IMR-90 (cell line): Measurements from ENCODE around the gene DKK3. TPM values are rescaled to one million over a fixed set of nuclear protein-coding genes. Genes with fewer than 3 reads are reported as not detected.

Experiments used
- ATAC-seq: fragments of 200-7000 bp; cut with Tn5 transposase; 2 replicates; pipeline ENCODE4 v1.9.1; 2020; ENCODE audit warnings: low read depth, mild to moderate bottlenecking, moderate library complexity
- BruUV-seq: library from RNA; stranded (reverse); fragments of 400-500 nt; replicated peaks from 2 replicates; lab custom pipeline; 2021; lab: Mats Ljungman, UMichigan
- CTCF ChIA-PET: fragments of 300-600 bp; formaldehyde crosslinking; extraction: SDS; loops from one replicate; lab custom pipeline; 2021; ENCODE audit warnings: antibody characterized with exemption; lab: Yijun Ruan, JAX
- POLR2A ChIA-PET: fragments of 300-600 bp; sonication (Branson Sonifier 250); formaldehyde crosslinking; loops from one replicate; lab custom pipeline; 2022; ENCODE audit warnings: antibody characterized with exemption; ENCODE audit not compliant: unreplicated experiment; lab: Charles Lee
- DNase-seq: peaks from one replicate; pipeline ENCODE4 v3.0.0; 2013
- H2AFZ ChIP-seq: replicated peaks from 2 replicates; pipeline ENCODE3; 2013; ENCODE audit warnings: low read length, mild to moderate bottlenecking; ENCODE audit not compliant: poor library complexity
- H2AK5ac ChIP-seq: 2 replicates; pipeline ENCODE4 v1.6.1; 2013; ENCODE audit warnings: low read depth, low read length, inconsistent platforms
- H2AK9ac ChIP-seq: replicated peaks from 2 replicates; pipeline ENCODE3; 2013; ENCODE audit warnings: mild to moderate bottlenecking, low read depth, low read length, moderate library complexity; ENCODE audit not compliant: poor library complexity
- H2BK120ac ChIP-seq: 2 replicates; pipeline ENCODE4 v1.6.1; 2013; ENCODE audit warnings: low read depth, low read length, inconsistent platforms
- H2BK15ac ChIP-seq: 3 replicates; pipeline ENCODE4 v1.6.1; 2013; ENCODE audit warnings: low read depth, low read length, inconsistent platforms
- H2BK20ac ChIP-seq: 2 replicates; pipeline ENCODE4 v1.6.1; 2013; ENCODE audit warnings: low read depth, mild to moderate bottlenecking, inconsistent platforms, low read length, moderate library complexity
- H2BK5ac ChIP-seq: 2 replicates; pipeline ENCODE4 v1.6.1; 2013; ENCODE audit warnings: mild to moderate bottlenecking, low read depth, low read length, inconsistent platforms; ENCODE audit not compliant: poor library complexity, severe bottlenecking
- H3K14ac ChIP-seq: replicated peaks from 2 replicates; pipeline ENCODE4 v1.6.1; 2013; ENCODE audit warnings: low read depth, low read length, inconsistent platforms
- H3K18ac ChIP-seq: 2 replicates; pipeline ENCODE4 v1.6.1; 2013; ENCODE audit warnings: low read depth, low read length, control low read depth
- H3K23ac ChIP-seq: 2 replicates; pipeline ENCODE4 v1.6.1; 2013; ENCODE audit warnings: low read depth, low read length, inconsistent platforms
- H3K27ac ChIP-seq: 2 replicates; pipeline ENCODE4 v1.5.1; 2013; ENCODE audit warnings: mild to moderate bottlenecking, control low read depth, low read length; ENCODE audit not compliant: insufficient read depth
- H3K27me3 ChIP-seq: 2 replicates; pipeline ENCODE4 v1.6.1; 2013; ENCODE audit warnings: low read length; ENCODE audit not compliant: control insufficient read depth, insufficient read depth
- H3K36me3 ChIP-seq: 2 replicates; pipeline ENCODE4 v1.6.1; 2013; ENCODE audit warnings: low read length, mixed read lengths; ENCODE audit not compliant: control insufficient read depth, insufficient read depth
- H3K4ac ChIP-seq: 2 replicates; pipeline ENCODE4 v1.6.1; 2013; ENCODE audit warnings: low read depth, low read length, inconsistent platforms
- H3K4me1 ChIP-seq: 2 replicates; pipeline ENCODE4 v1.6.1; 2013; ENCODE audit warnings: low read length, mixed read lengths; ENCODE audit not compliant: control insufficient read depth, insufficient read depth
- H3K4me2 ChIP-seq: 2 replicates; pipeline ENCODE4 v1.6.1; 2013; ENCODE audit warnings: low read depth, mild to moderate bottlenecking, control low read depth, low read length, moderate library complexity
- H3K4me3 ChIP-seq: 2 replicates; pipeline ENCODE4 v1.5.1; 2013; ENCODE audit warnings: low read depth, mild to moderate bottlenecking, control low read depth, low read length, moderate library complexity; ENCODE audit not compliant: insufficient read depth
- H3K56ac ChIP-seq: 2 replicates; pipeline ENCODE4 v1.6.1; 2013; ENCODE audit warnings: low read length, inconsistent platforms; ENCODE audit not compliant: insufficient read depth; ENCODE audit errors: extremely low read depth
- H3K79me1 ChIP-seq, 2 experiments: 2 replicates each; pipeline ENCODE4 v1.6.1; 2013; ENCODE audit warnings: low read length in 2 of 2, inconsistent platforms in 1 of 2, low read depth in 1 of 2
- H3K9ac ChIP-seq: 2 replicates; pipeline ENCODE4 v1.6.1; 2013; ENCODE audit warnings: low read depth, low read length, control low read depth
- H3K9me1 ChIP-seq: 2 replicates; pipeline ENCODE4 v1.6.1; 2013; ENCODE audit warnings: low read length, inconsistent platforms; ENCODE audit not compliant: insufficient read depth
- H3K9me3 ChIP-seq: 2 replicates; pipeline ENCODE4 v1.6.1; 2013; ENCODE audit warnings: low read length; ENCODE audit not compliant: control insufficient read depth, insufficient read depth
- H4K20me1 ChIP-seq: 2 replicates; pipeline ENCODE4 v1.6.1; 2013; ENCODE audit warnings: low read length, inconsistent platforms; ENCODE audit not compliant: insufficient read depth
- H4K5ac ChIP-seq: 2 replicates; pipeline ENCODE4 v1.6.1; 2013; ENCODE audit warnings: mild to moderate bottlenecking, low read depth, low read length, control low read depth
- H4K8ac ChIP-seq, 2 experiments: 2 replicates each; pipeline ENCODE4 v1.6.1; 2013; ENCODE audit warnings: low read depth in 2 of 2, low read length in 2 of 2, control low read depth in 1 of 2, inconsistent platforms in 1 of 2
- H4K91ac ChIP-seq: 2 replicates; pipeline ENCODE4 v1.6.1; 2013; ENCODE audit warnings: low read depth, low read length, inconsistent platforms; ENCODE audit not compliant: insufficient read depth
- BHLHE40 ChIP-seq: fragments of 150-350 bp; IDR thresholded peaks from 2 replicates; pipeline ENCODE4 v1.6.1; 2016; ENCODE audit warnings: mild to moderate bottlenecking, low read depth, low read length
- CEBPB ChIP-seq: IDR thresholded peaks from 2 replicates; pipeline ENCODE4 v1.6.1; 2012; ENCODE audit warnings: low read depth, low read length, improper control_type of control experiment
- CHD1 ChIP-seq: IDR thresholded peaks from 2 replicates; pipeline ENCODE4 v1.6.1; 2012; ENCODE audit warnings: low read depth, low read length, improper control_type of control experiment
- FOS ChIP-seq: fragments of 150-350 bp; IDR thresholded peaks from 2 replicates; pipeline ENCODE4 v1.6.1; 2016; ENCODE audit warnings: low read depth, low read length
- MAFK ChIP-seq: IDR thresholded peaks from 2 replicates; pipeline ENCODE4 v1.6.1; 2012; ENCODE audit warnings: low read depth, low read length, improper control_type of control experiment
- MXI1 ChIP-seq: IDR thresholded peaks from 2 replicates; pipeline ENCODE4 v1.6.1; 2012; ENCODE audit warnings: low read depth, mild to moderate bottlenecking, low read length, moderate library complexity, borderline replicate concordance
- NFE2L2 ChIP-seq: fragments of 150-350 bp; IDR thresholded peaks from 2 replicates; pipeline ENCODE4 v1.6.1; 2016; ENCODE audit warnings: low read depth, mild to moderate bottlenecking, low read length
- POLR2A ChIP-seq: IDR thresholded peaks from 2 replicates; pipeline ENCODE4 v1.6.1; 2012; ENCODE audit warnings: mild to moderate bottlenecking, low read depth, low read length
- RAD21 ChIP-seq: IDR thresholded peaks from 2 replicates; pipeline ENCODE4 v1.6.1; 2012; ENCODE audit warnings: low read length, improper control_type of control experiment
- RCOR1 ChIP-seq: IDR thresholded peaks from 2 replicates; pipeline ENCODE4 v1.6.1; 2012; ENCODE audit warnings: mild to moderate bottlenecking, low read length, improper control_type of control experiment; ENCODE audit not compliant: insufficient replicate concordance
- RFX5 ChIP-seq: IDR thresholded peaks from 2 replicates; pipeline ENCODE4 v1.8.0; 2012; ENCODE audit warnings: low read depth, mild to moderate bottlenecking, low read length, moderate library complexity
- SMC3 ChIP-seq: fragments of 150-350 bp; IDR thresholded peaks from 2 replicates; pipeline ENCODE4 v1.6.1; 2016; ENCODE audit warnings: low read depth, mild to moderate bottlenecking, antibody characterized with exemption, low read length, moderate library complexity
- dilution Hi-C: fragments of 300-500 bp; cut with HindIII; formaldehyde crosslinking; loops from one replicate; pipeline ENCODE4 v1.14.3; 2018; ENCODE audit warnings: low sequenced_read_pairs; ENCODE audit not compliant: unreplicated experiment
- in situ Hi-C: fragments of 300-500 bp; cut with MboI; formaldehyde crosslinking; loops from 3 replicates; pipeline ENCODE4 v1.14.3; 2019; ENCODE audit warnings: low sequenced_read_pairs, inconsistent platforms, mixed read lengths
- intact Hi-C: fragments of 100-400 bp; cut with micrococcal nuclease; formaldehyde crosslinking; loops from 2 replicates; pipeline ENCODE4 v1.10.0; 2022
- polyA plus RNA-seq, 3 experiments: library from polyadenylated mRNA; depleted of rRNA; stranded (reverse); fragments of >200 nt; gene quantifications; 2 replicates each; pipeline ENCODE4 v1.2.3, GENCODE V29; 2012; ENCODE audit warnings: low replicate concordance in 1 of 3
- total RNA-seq: library from RNA; depleted of rRNA; stranded (reverse); fragments of >200 nt; gene quantifications from 2 replicates; pipeline ENCODE4 v1.2.3, GENCODE V29; 2012
- TF ChIP-seq, protein P1 (sequence below): fragments of 150-350 bp; IDR thresholded peaks from 2 replicates; pipeline ENCODE4 v1.6.1; 2016; ENCODE audit warnings: low read depth, mild to moderate bottlenecking, low read length, moderate library complexity, borderline replicate concordance
- TF ChIP-seq, protein P2 (sequence below): fragments of 150-350 bp; IDR thresholded peaks from 2 replicates; pipeline ENCODE4 v1.6.1; 2017; ENCODE audit warnings: mild to moderate bottlenecking, antibody characterized with exemption, low read length, low read depth
- TF ChIP-seq, protein P3 (sequence below): conservative IDR thresholded peaks from 2 replicates; pipeline ENCODE4 v1.5.1; 2012; ENCODE audit warnings: mild to moderate bottlenecking, low read depth, low read length, improper control_type of control experiment

The DKK3 gene
- total and polyA plus RNA-seq, 2 of the 4 experiments (the other 2 are of a cell fraction) = 453 to 964 TPM

DNA sequence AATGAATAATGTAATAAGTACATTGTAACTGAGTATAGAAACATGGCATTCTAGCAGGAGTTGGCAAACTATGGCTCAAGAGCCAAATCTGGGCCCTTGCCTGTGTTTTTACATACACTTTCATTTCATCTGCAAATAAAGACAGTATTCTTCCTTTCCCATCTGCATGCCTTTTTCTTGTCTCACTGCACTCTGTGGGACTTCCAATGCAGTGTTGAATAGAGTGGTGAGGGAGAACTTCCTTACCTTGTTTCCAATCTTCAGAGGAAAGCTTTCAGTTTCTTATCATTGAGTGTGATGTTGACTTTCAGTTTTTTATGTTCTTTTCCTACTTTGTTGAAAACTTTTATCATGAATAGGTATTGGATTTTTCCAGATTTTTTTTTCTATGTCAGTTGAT, 84.6 kb downstream of the DKK3 start:
- intact Hi-C loops = no loop called here

More for the DNA sequence above, 84.6 kb downstream of the DKK3 start:
- Histone ChIP-seq H4K5ac (no peak overlapping the region), H3K36me3 (peaks cover 8% of the 10 kb centered on the region), H3K9me3 (no peaks in the 10 kb centered on the region), H3K4ac (no peak overlapping the region), H3K9ac (no peak overlapping the region), H2AK9ac (no peak overlapping the region), H3K4me2 (no peak overlapping the region), H2BK20ac (no peak overlapping the region), H2BK5ac (peak overlapping the region; percentile 42), H3K23ac (no peak overlapping the region), H3K56ac (no peak overlapping the region), H4K20me1 (no peaks in the 10 kb centered on the region; the same call in 1 of the 2 replicates), H2AFZ (no peak overlapping the region), H3K27me3 (no peaks in the 10 kb centered on the region), H2AK5ac (no peak overlapping the region), H3K18ac (no peak overlapping the region), H4K8ac (no peak overlapping the region), H3K79me1 (peaks cover 8 to 11% of the 10 kb centered on the region in 2 experiments), H3K14ac (no peak overlapping the region), H4K91ac (no peak overlapping the region), H3K9me1 (no peaks in the 10 kb centered on the region), H3K4me1 (no peaks in the 10 kb centered on the region), H2BK15ac (no peak overlapping the region), H3K4me3 (no peak overlapping the region), H2BK120ac (no peak overlapping the region), H3K27ac (no peak overlapping the region)
- dilution Hi-C loops (no loop called here), in situ Hi-C loops (no loop called here)
- POLR2A ChIA-PET = no interaction called here
- ATAC-seq (no peak), DNase-seq (peak; percentile 11)
- CTCF ChIA-PET = no interaction called here
- TF ChIP-seq MAFK (no peak), RAD21 (no peak), RCOR1 (no peak), CHD1 (no peak), SMC3 (no peak), POLR2A (no peak), NFE2L2 (no peak), FOS (no peak), BHLHE40 (no peak), RFX5 (no peak), MXI1 (no peak), CEBPB (no peak)
- TF ChIP-seq, protein P1, sequence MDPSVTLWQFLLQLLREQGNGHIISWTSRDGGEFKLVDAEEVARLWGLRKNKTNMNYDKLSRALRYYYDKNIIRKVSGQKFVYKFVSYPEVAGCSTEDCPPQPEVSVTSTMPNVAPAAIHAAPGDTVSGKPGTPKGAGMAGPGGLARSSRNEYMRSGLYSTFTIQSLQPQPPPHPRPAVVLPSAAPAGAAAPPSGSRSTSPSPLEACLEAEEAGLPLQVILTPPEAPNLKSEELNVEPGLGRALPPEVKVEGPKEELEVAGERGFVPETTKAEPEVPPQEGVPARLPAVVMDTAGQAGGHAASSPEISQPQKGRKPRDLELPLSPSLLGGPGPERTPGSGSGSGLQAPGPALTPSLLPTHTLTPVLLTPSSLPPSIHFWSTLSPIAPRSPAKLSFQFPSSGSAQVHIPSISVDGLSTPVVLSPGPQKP = no peak
- TF ChIP-seq, protein P2, sequence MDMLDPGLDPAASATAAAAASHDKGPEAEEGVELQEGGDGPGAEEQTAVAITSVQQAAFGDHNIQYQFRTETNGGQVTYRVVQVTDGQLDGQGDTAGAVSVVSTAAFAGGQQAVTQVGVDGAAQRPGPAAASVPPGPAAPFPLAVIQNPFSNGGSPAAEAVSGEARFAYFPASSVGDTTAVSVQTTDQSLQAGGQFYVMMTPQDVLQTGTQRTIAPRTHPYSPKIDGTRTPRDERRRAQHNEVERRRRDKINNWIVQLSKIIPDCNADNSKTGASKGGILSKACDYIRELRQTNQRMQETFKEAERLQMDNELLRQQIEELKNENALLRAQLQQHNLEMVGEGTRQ = no peak
- TF ChIP-seq, protein P3, sequence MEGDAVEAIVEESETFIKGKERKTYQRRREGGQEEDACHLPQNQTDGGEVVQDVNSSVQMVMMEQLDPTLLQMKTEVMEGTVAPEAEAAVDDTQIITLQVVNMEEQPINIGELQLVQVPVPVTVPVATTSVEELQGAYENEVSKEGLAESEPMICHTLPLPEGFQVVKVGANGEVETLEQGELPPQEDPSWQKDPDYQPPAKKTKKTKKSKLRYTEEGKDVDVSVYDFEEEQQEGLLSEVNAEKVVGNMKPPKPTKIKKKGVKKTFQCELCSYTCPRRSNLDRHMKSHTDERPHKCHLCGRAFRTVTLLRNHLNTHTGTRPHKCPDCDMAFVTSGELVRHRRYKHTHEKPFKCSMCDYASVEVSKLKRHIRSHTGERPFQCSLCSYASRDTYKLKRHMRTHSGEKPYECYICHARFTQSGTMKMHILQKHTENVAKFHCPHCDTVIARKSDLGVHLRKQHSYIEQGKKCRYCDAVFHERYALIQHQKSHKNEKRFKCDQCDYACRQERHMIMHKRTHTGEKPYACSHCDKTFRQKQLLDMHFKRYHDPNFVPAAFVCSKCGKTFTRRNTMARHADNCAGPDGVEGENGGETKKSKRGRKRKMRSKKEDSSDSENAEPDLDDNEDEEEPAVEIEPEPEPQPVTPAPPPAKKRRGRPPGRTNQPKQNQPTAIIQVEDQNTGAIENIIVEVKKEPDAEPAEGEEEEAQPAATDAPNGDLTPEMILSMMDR = no peak
- BruUV-seq = no TSS peak
